Activated CD4-positive, alpha-beta memory T cell treated with anti-CD3 and anti-CD28 coated beads, Interleukin-2, amount 10 ng/mL, durations not matched to agents 7 days and 5 days (primary cell): Measurements from ENCODE around the gene IFI6. TPM values are rescaled to one million over a fixed set of nuclear protein-coding genes. Genes with fewer than 3 reads are reported as not detected.
"Not testable (repeated sequence)": the region's sequence is repeated elsewhere in the genome, so short reads cannot be mapped to it uniquely, and the experiment has no call there.

ENCODE experiments used
- CTCF ChIA-PET: fragments of 350-600 bp; sonication (Branson Sonifier 250); formaldehyde crosslinking; loops from one replicate; lab custom pipeline; 2021; ENCODE audit warnings: antibody characterized with exemption, inconsistent platforms; lab: Charles Lee
- POLR2A ChIA-PET: fragments of 350-600 bp; sonication (Branson Sonifier 250); formaldehyde crosslinking; loops from one replicate; lab custom pipeline; 2021; ENCODE audit warnings: antibody characterized with exemption; lab: Charles Lee
- DNase-seq: peaks from one replicate; pipeline ENCODE4 v3.0.0-alpha.2; 2020
- H3K27ac Mint-ChIP-seq: one replicate; pipeline ENCODE4 v1.8.0; 2021; ENCODE audit warnings: mild to moderate bottlenecking, mixed read lengths
- H3K27me3 Mint-ChIP-seq: one replicate; pipeline ENCODE4 v1.8.0; 2021; ENCODE audit warnings: mixed read lengths
- H3K36me3 Mint-ChIP-seq: one replicate; pipeline ENCODE4 v1.8.0; 2021; ENCODE audit warnings: low read depth, mixed read lengths
- H3K4me1 Mint-ChIP-seq: one replicate; pipeline ENCODE4 v1.8.0; 2021; ENCODE audit warnings: mixed read lengths
- H3K4me3 Mint-ChIP-seq: one replicate; pipeline ENCODE4 v1.8.0; 2021; ENCODE audit warnings: mild to moderate bottlenecking, mixed read lengths
- H3K9me3 Mint-ChIP-seq: one replicate; pipeline ENCODE4 v1.8.0; 2021; ENCODE audit warnings: mixed read lengths
- total RNA-seq, 2 experiments: library from RNA; stranded (reverse); gene quantifications; one replicate each; pipeline ENCODE4 v1.2.3, GENCODE V29; 2021

IFI6 gene
- total RNA-seq, 2 experiments from 2014 or later: 577 to 593 TPM

- Mint-ChIP-seq H3K27ac (no peak overlapping the region), H3K4me1 (peaks cover 43% of the 10 kb centered on the region), H3K36me3 (no peaks in the 10 kb centered on the region), H3K4me3 (no peak overlapping the region), H3K27me3 (no peaks in the 10 kb centered on the region), H3K9me3 (no peaks in the 10 kb centered on the region)
- CTCF ChIA-PET: interaction anchor here (0.5 to 18.2 kb wide), 9 partner anchors 13 to 1012 kb away, joined by 3 to 448 read pairs (median 5); partner anchors contain the start of gene IFI6
- POLR2A ChIA-PET: interaction anchor here (3.4 kb wide), 1 partner anchor 9 kb away, joined by 22 read pairs; no protein-coding TSS in a partner anchor
- no peak for DNase-seq
These were observed 50.7 kb downstream of the IFI6 start for GRCh38 chr1:27621051-27621920.

GRCh38 chr1:27619782-27620438, 52.1 kb downstream of the IFI6 start:
- not testable (repeated sequence) for H3K9me3 Mint-ChIP-seq, H3K4me3 Mint-ChIP-seq, H3K36me3 Mint-ChIP-seq, DNase-seq, H3K27ac Mint-ChIP-seq, H3K27me3 Mint-ChIP-seq
- ChIA-PET POLR2A (interaction anchor here (3.4 kb wide), 1 partner anchor 10 kb away, joined by 22 read pairs; no protein-coding TSS in a partner anchor), CTCF (interaction anchor here (1.3 to 18.2 kb wide), 3 partner anchors 8 to 63 kb away, joined by 3 to 448 read pairs (median 10); partner anchors contain the start of gene IFI6)
- peaks cover 45% of the 10 kb centered on the region for H3K4me1 Mint-ChIP-seq

GRCh38 chr1:27618341-27619082, 53.5 kb downstream of the IFI6 start:
- POLR2A ChIA-PET: interaction anchor here (0.9 to 3.4 kb wide), 7 partner anchors 9 to 44 kb away, joined by 3 to 22 read pairs (median 5); no protein-coding TSS in a partner anchor
- H3K4me1 Mint-ChIP-seq: peaks cover 50% of the 10 kb centered on the region
- peak overlapping the region; percentile 82 for H3K27ac Mint-ChIP-seq
- no peak overlapping the region for H3K4me3 Mint-ChIP-seq
- CTCF ChIA-PET: interaction anchor here (1.0 to 18.2 kb wide), 7 partner anchors 9 to 202 kb away, joined by 3 to 448 read pairs (median 4); partner anchors contain the start of gene IFI6
- no peaks in the 10 kb centered on the region for H3K9me3 Mint-ChIP-seq
- no peaks in the 10 kb centered on the region for H3K36me3 Mint-ChIP-seq
- peak; percentile 73 for DNase-seq
- no peaks in the 10 kb centered on the region for H3K27me3 Mint-ChIP-seq

DNA sequence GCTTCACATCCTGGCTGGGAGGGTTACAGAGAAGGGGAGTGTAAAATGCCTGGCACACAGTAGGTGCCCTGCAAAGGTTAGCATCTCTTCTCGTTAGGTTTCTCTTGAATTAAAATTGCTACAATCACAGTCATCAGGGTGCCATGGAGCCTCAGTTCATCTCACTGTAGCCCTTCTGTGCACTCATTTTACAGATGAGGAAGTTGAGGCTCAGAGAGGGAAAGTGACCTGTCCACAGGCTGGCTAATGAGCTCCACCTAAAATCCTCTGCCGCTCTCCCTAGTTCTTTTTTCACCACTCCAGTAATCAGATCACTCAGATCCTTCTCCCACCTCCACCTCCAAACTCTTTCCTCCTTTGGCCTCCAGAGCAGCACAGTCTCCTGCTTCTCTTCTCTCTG, 54.6 kb downstream of the IFI6 start:
- ChIA-PET POLR2A (interaction anchor here (0.9 to 14.4 kb wide), 4 partner anchors 12 to 44 kb away, joined by 3 to 132 read pairs (median 14); no protein-coding TSS in a partner anchor), CTCF (interaction anchor here (2.3 to 18.2 kb wide), 3 partner anchors 8 to 49 kb away, joined by 11 to 448 read pairs (median 18); partner anchors contain the start of gene IFI6)
- no peaks in the 10 kb centered on the region for H3K27me3 Mint-ChIP-seq
- H3K4me1 Mint-ChIP-seq: peaks cover 40% of the 10 kb centered on the region
- DNase-seq: no peak
- peak overlapping the region; percentile 82 for H3K27ac Mint-ChIP-seq
- no peak overlapping the region for H3K4me3 Mint-ChIP-seq
- H3K9me3 Mint-ChIP-seq: no peaks in the 10 kb centered on the region
- no peaks in the 10 kb centered on the region for H3K36me3 Mint-ChIP-seq

DNA sequence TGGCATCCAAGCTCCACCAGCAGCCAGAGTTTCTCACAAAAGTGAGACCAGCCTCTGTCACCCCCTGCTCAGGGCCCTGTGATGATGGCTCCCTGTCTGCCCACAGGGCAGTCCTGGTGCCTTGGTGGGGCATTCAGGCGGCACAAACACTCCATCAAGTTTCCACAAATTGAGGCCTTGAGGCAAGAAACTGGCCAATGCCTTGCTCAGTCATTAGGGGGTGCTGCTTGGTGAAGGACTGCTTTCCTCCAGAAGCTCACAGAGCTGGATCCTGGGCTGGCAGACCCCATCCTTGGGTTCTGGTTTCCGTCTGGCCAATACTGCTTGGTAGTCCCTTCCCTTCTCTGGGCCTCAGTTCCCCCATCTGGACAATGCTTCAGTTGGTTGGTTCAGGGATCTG, 55.6 kb downstream of the IFI6 start:
- POLR2A ChIA-PET: interaction anchor here (0.5 to 14.4 kb wide), 3 partner anchors 8 to 45 kb away, joined by 3 to 132 read pairs (median 3); no protein-coding TSS in a partner anchor

More for the DNA sequence above, 55.6 kb downstream of the IFI6 start:
- no peaks in the 10 kb centered on the region for H3K27me3 Mint-ChIP-seq
- CTCF ChIA-PET: interaction anchor here (0.9 to 18.2 kb wide), 2 partner anchors 10 to 50 kb away, joined by 4 to 448 read pairs; partner anchors contain the start of gene IFI6
- no peak overlapping the region for H3K27ac Mint-ChIP-seq
- H3K4me3 Mint-ChIP-seq: no peak overlapping the region
- H3K4me1 Mint-ChIP-seq: peaks cover 39% of the 10 kb centered on the region
- DNase-seq: no peak
- H3K9me3 Mint-ChIP-seq: no peaks in the 10 kb centered on the region
- H3K36me3 Mint-ChIP-seq: no peaks in the 10 kb centered on the region

Other genes starting within 250 kb of the IFI6 start
- gene WASF2, start 182.0 kb downstream of the IFI6 start, total RNA-seq: 100 to 1,000 TPM; 150 TPM
- gene AHDC1, start 68.0 kb downstream of the IFI6 start, total RNA-seq: 10 to 100 TPM; 16.9 to 18.9 TPM
- not detected for gene FGR, start 37.0 kb downstream of the IFI6 start, total RNA-seq
- 10 to 100 TPM; 13.6 to 14.1 TPM for gene FAM76A, start 53.8 kb upstream of the IFI6 start, total RNA-seq
- 10 to 100 TPM; 32.0 to 33.1 TPM for gene STX12, start 101.0 kb upstream of the IFI6 start, total RNA-seq
- 10 to 100 TPM; 48.5 to 51.2 TPM for gene PPP1R8, start 158.6 kb upstream of the IFI6 start, total RNA-seq
- gene THEMIS2, start 200.4 kb upstream of the IFI6 start, total RNA-seq: 10 to 100 TPM; 58.9 to 60.1 TPM
- gene RPA2, start 242.4 kb upstream of the IFI6 start, total RNA-seq: 10 to 100 TPM; 76.7 to 78.8 TPM